H9 (cell line): Measurements from ENCODE around the gene PDE3A. TPM values are rescaled to one million over a fixed set of nuclear protein-coding genes. Genes with fewer than 3 reads are reported as not detected.

Experiments used
- DNase-seq: peaks from one replicate; pipeline ENCODE4 v3.0.0-alpha.2; 2017
- H2AFZ ChIP-seq: one replicate; pipeline ENCODE4 v1.6.1; 2013; ENCODE audit warnings: mild to moderate bottlenecking, low read length, control low read depth, moderate library complexity
- H2AK5ac ChIP-seq: 2 replicates; pipeline ENCODE4 v1.6.1; 2013; ENCODE audit warnings: low read length, control low read depth, mixed read lengths; ENCODE audit not compliant: insufficient read length
- H2BK120ac ChIP-seq: one replicate; pipeline ENCODE4 v1.6.1; 2013; ENCODE audit warnings: low read depth, mild to moderate bottlenecking, low read length, control low read depth, inconsistent platforms; ENCODE audit not compliant: poor library complexity, severe bottlenecking
- H2BK12ac ChIP-seq: 2 replicates; pipeline ENCODE4 v1.6.1; 2013; ENCODE audit warnings: low read length, control low read depth, mixed read lengths, low read depth; ENCODE audit not compliant: insufficient read length
- H2BK15ac ChIP-seq: 2 replicates; pipeline ENCODE4 v1.6.1; 2013; ENCODE audit warnings: low read depth, low read length, control low read depth
- H2BK20ac ChIP-seq: one replicate; pipeline ENCODE4 v1.6.1; 2013; ENCODE audit warnings: low read depth, mild to moderate bottlenecking, low read length, control low read depth, inconsistent platforms; ENCODE audit not compliant: poor library complexity, severe bottlenecking
- H2BK5ac ChIP-seq: 2 replicates; pipeline ENCODE4 v1.6.1; 2013; ENCODE audit warnings: low read length, control low read depth, mixed read lengths; ENCODE audit not compliant: insufficient read length
- H3K14ac ChIP-seq: 2 replicates; pipeline ENCODE4 v1.6.1; 2013; ENCODE audit warnings: low read length, control low read depth; ENCODE audit not compliant: insufficient read depth
- H3K18ac ChIP-seq: 2 replicates; pipeline ENCODE4 v1.6.1; 2013; ENCODE audit warnings: low read depth, mild to moderate bottlenecking, mixed read lengths, low read length, control low read depth; ENCODE audit not compliant: insufficient read length
- H3K23ac ChIP-seq: 2 replicates; pipeline ENCODE4 v1.6.1; 2013; ENCODE audit warnings: low read length, control low read depth, mixed read lengths, low read depth; ENCODE audit not compliant: insufficient read length
- H3K23me2 ChIP-seq: 2 replicates; pipeline ENCODE4 v1.6.1; 2013; ENCODE audit warnings: low read depth, mild to moderate bottlenecking, mixed read lengths, low read length, control low read depth; ENCODE audit not compliant: insufficient read length, poor library complexity, severe bottlenecking
- H3K27ac ChIP-seq: 2 replicates; pipeline ENCODE4 v1.5.1; 2013; ENCODE audit warnings: low read length, control low read depth, mixed read lengths, low read depth; ENCODE audit not compliant: insufficient read length
- H3K27me3 ChIP-seq: 2 replicates; pipeline ENCODE4 v1.6.1; 2013; ENCODE audit warnings: low read length, control low read depth, inconsistent platforms; ENCODE audit not compliant: insufficient read depth
- H3K4ac ChIP-seq: 2 replicates; pipeline ENCODE4 v1.6.1; 2013; ENCODE audit warnings: low read depth, mild to moderate bottlenecking, control low read depth, inconsistent platforms, low read length, moderate library complexity
- H3K4me1 ChIP-seq: 2 replicates; pipeline ENCODE4 v1.6.1; 2013; ENCODE audit warnings: low read length, control low read depth, inconsistent platforms; ENCODE audit not compliant: insufficient read depth
- H3K4me2 ChIP-seq: 2 replicates; pipeline ENCODE4 v1.6.1; 2013; ENCODE audit warnings: low read length, control low read depth, mixed read lengths; ENCODE audit not compliant: insufficient read length, insufficient read depth
- H3K56ac ChIP-seq: 2 replicates; pipeline ENCODE4 v1.6.1; 2013; ENCODE audit warnings: low read depth, mild to moderate bottlenecking, mixed read lengths, low read length, control low read depth; ENCODE audit not compliant: insufficient read length
- H3K79me1 ChIP-seq: 2 replicates; pipeline ENCODE4 v1.6.1; 2013; ENCODE audit warnings: low read depth, mild to moderate bottlenecking, moderate library complexity, low read length, control low read depth, inconsistent platforms; ENCODE audit not compliant: insufficient read depth, poor library complexity, severe bottlenecking
- H3K79me2 ChIP-seq: 2 replicates; pipeline ENCODE4 v1.6.1; 2013; ENCODE audit warnings: low read length, control low read depth, inconsistent platforms; ENCODE audit not compliant: insufficient read depth
- H3K9ac ChIP-seq: 2 replicates; pipeline ENCODE4 v1.6.1; 2013; ENCODE audit warnings: low read length, control low read depth, mixed read lengths; ENCODE audit not compliant: insufficient read length; ENCODE audit errors: extremely low read depth
- H3K9me3 ChIP-seq: one replicate; pipeline ENCODE4 v1.6.1; 2013; ENCODE audit warnings: low read depth, low read length, inconsistent platforms; ENCODE audit not compliant: control insufficient read depth
- H3T11ph ChIP-seq: one replicate; pipeline ENCODE4 v1.6.1; 2013; ENCODE audit warnings: mild to moderate bottlenecking, low read length, control low read depth, inconsistent platforms
- H4K20me1 ChIP-seq: one replicate; pipeline ENCODE4 v1.6.1; 2013; ENCODE audit not compliant: control insufficient read depth, insufficient read length, insufficient read depth
- H4K5ac ChIP-seq: 2 replicates; pipeline ENCODE4 v1.6.1; 2013; ENCODE audit warnings: low read depth, mild to moderate bottlenecking, mixed read lengths, low read length, control low read depth; ENCODE audit not compliant: insufficient read length
- H4K8ac ChIP-seq: replicated peaks from 2 replicates; pipeline ENCODE4 v1.6.1; 2013; ENCODE audit warnings: low read length, control low read depth, mixed read lengths, low read depth; ENCODE audit not compliant: insufficient read length
- H4K91ac ChIP-seq: 2 replicates; pipeline ENCODE4 v1.6.1; 2013; ENCODE audit warnings: low read depth, mild to moderate bottlenecking, moderate library complexity, mixed read lengths, low read length, control low read depth; ENCODE audit not compliant: insufficient read length
- H3K27ac Mint-ChIP-seq, 3 experiments: 2 replicates in 2 of 3; 3 replicates in 1 of 3; pipeline ENCODE4 v1.8.0; 2020 to 2021; ENCODE audit warnings: mixed read lengths in 3 of 3, mild to moderate bottlenecking in 1 of 3, moderate library complexity in 1 of 3
- H3K27me3 Mint-ChIP-seq: 2 replicates; pipeline ENCODE4 v1.8.0; 2021; ENCODE audit warnings: low read depth, mild to moderate bottlenecking, moderate library complexity, mixed read lengths
- H3K36me3 Mint-ChIP-seq, 3 experiments: 2 replicates in 2 of 3; 3 replicates in 1 of 3; pipeline ENCODE4 v1.8.0; 2020 to 2021; ENCODE audit warnings: low read depth in 3 of 3, mixed read lengths in 3 of 3; ENCODE audit not compliant: insufficient read depth in 1 of 3
- H3K4me1 Mint-ChIP-seq, 2 experiments: 2 replicates each; pipeline ENCODE4 v1.8.0; 2020; ENCODE audit warnings: mixed read lengths in 2 of 2
- H3K4me3 Mint-ChIP-seq, 2 experiments: 2 replicates in 1 of 2; 3 replicates in 1 of 2; pipeline ENCODE4 v1.8.0; 2020 to 2021; ENCODE audit warnings: mild to moderate bottlenecking in 2 of 2, mixed read lengths in 2 of 2, moderate library complexity in 1 of 2
- H3K9me3 Mint-ChIP-seq, 2 experiments: 2 replicates in 1 of 2; 3 replicates in 1 of 2; pipeline ENCODE4 v1.8.0; 2020; ENCODE audit warnings: mild to moderate bottlenecking in 2 of 2, mixed read lengths in 2 of 2, moderate library complexity in 1 of 2
- CTCF ChIP-seq: fragments of 200-600 bp; sonication (generic); conservative IDR thresholded peaks from 3 replicates; pipeline ENCODE4 v1.8.0; 2021; ENCODE audit warnings: antibody characterized with exemption, mild to moderate bottlenecking
- WGBS: extraction: QIAGEN DNeasy Blood & Tissue Kit; methylation state at CpG from one replicate; pipeline ENCODE4 v1.1.7; 2013; ENCODE audit warnings: missing lambda C conversion rate, low lambda C conversion rate, mixed read lengths; ENCODE audit not compliant: insufficient read length; ENCODE audit errors: extremely low coverage; 5-methylcytosine and 5-hydroxymethylcytosine counted together
- total RNA-seq: library from RNA; stranded (reverse); gene quantifications from 2 replicates; pipeline ENCODE4 v1.2.1, GENCODE V29; 2021

The PDE3A gene
- total RNA-seq, 1 experiment from 2014 or later: 3.0 TPM

- Histone ChIP-seq H3K23me2 (no peaks in the 10 kb centered on the region), H3K18ac (no peak overlapping the region), H3K9ac (no peak overlapping the region), H4K20me1 (no peaks in the 10 kb centered on the region), H2BK15ac (no peak overlapping the region), H3K27ac (no peak overlapping the region), H3K27me3 (no peaks in the 10 kb centered on the region), H3T11ph (no peak overlapping the region), H3K9me3 (no peaks in the 10 kb centered on the region), H2AK5ac (no peak overlapping the region), H3K79me2 (no peaks in the 10 kb centered on the region), H4K5ac (no peak overlapping the region), H2BK5ac (no peak overlapping the region), H4K8ac (no peak overlapping the region), H2BK12ac (no peak overlapping the region), H3K14ac (no peak overlapping the region), H2AFZ (no peak overlapping the region), H2BK120ac (no peak overlapping the region), H3K4ac (no peak overlapping the region), H3K23ac (no peak overlapping the region), H3K79me1 (no peaks in the 10 kb centered on the region), H2BK20ac (no peak overlapping the region), H3K4me2 (no peak overlapping the region), H3K4me1 (no peaks in the 10 kb centered on the region), H3K56ac (no peak overlapping the region), H4K91ac (no peak overlapping the region)
- H3K4me3 Mint-ChIP-seq: no peak overlapping the region
- no peak overlapping the region for H3K27ac Mint-ChIP-seq
- peaks cover 0 to 16% of the 10 kb centered on the region in 2 experiments; a peak in 2 of 4 replicates for H3K4me1 Mint-ChIP-seq
- WGBS: no CpG with 5 or more reads among the region's 1 CpG
- no peaks in the 10 kb centered on the region for H3K9me3 Mint-ChIP-seq
- DNase-seq: no peak
- peaks cover 2% of the 10 kb centered on the region for H3K27me3 Mint-ChIP-seq
- TF ChIP-seq CTCF: peak; percentile 57
- H3K36me3 Mint-ChIP-seq: no peaks in the 10 kb centered on the region; a peak in 1 of 7 replicates
Observed at GRCh38 chr12:20376984-20377383, 8.6 kb downstream of the PDE3A start.
